Fibroblast of the conjunctiva (primary cell): ENCODE results near the gene SCFD1.
"Not testable (repeated sequence)": the region's sequence is repeated elsewhere in the genome, so short reads cannot be mapped to it uniquely, and the experiment has no call there.

Experiments
- DNase-seq: peaks from one replicate; pipeline ENCODE4 v3.0.0-alpha.2; 2010; ENCODE audit warnings: low read depth

Gene SCFD1

GRCh38 chr14:30614155-30614554, 8.0 kb upstream of the SCFD1 start:
- DNase-seq: no peak

GRCh38 chr14:30620178-30620577, 1.9 kb upstream of the SCFD1 start:
- no peak for DNase-seq

- DNase-seq: no peak
Measured at GRCh38 chr14:30621354-30621939, 672 bp upstream of the SCFD1 start.

- DNase-seq: no peak
Measured at GRCh38 chr14:30623412-30624131, 1.5 kb downstream of the SCFD1 start.

DNA sequence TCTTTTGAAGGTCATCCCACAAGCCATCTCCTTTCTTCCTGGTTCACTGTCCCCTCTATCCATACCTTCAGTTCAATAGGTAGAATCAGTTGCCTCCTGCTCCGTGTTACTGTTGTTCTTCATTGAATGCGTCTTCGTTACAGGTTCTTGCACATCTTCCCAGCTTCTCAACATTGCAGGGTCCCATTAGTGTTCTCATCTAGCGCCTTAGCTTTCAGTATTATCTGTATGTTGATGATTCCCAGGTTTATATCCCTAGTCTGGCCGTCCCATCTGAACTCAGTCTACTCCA, 2.0 kb downstream of the SCFD1 start:
- no peak for DNase-seq

DNA sequence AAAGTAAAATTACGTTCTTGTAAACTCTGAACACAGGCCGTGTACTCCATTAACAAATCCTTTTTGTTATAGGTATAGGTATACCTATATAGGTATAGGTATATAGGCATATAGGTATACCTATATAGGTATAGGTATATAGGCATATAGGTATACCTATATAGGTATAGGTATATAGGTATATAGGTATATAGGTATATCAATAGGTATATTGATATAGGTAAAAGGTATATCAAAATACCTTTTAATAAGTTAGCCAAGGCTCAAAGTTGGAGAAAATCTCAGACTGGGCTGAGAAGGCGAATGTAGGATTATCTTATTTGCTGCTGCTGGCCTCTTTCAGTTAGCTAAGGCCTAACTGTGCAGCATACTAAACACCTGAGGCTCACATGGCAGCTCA, 3.4 kb downstream of the SCFD1 start:
- DNase-seq: no peak

DNA sequence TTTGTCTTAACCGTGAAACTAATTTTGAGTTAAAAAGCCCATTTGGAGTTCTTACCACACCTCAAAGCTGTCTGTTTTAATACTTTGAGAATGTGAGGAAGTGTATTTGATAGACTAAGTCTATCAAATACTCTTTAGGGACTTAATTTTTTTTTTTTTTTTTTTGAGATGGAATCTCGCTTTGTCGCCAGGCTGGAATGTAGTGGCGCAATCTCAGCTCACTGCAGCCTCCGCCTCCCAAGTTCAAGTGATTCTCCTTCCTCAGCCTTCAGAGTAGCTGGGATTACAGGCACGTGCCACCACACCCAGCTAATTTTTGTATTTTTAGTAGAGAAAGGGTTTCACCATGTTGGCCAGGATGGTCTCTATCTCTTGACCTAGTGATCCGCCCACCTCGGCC, 7.3 kb downstream of the SCFD1 start:
- DNase-seq: not testable (repeated sequence)

GRCh38 chr14:30630248-30630647, 8.1 kb downstream of the SCFD1 start:
- no peak for DNase-seq

DNA sequence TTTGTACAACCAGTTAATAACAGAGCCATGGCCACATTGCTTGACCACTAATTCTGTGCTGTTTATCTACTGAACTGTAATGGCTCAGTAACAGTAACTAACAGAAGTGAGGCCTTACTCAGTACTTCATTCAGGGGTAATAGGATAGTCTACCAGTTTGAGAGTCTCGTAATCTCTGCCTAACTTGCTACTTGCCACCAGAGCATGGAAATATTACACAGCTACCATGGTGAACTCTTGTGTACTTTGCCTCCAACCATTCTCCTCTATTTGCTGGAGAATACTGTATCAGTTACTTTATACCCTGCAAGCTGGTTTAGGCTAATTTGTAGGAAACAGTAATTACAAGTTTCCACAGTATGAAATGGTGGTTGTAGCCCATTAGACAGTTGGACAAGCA, 10.6 kb downstream of the SCFD1 start:
- DNase-seq: no peak

DNA sequence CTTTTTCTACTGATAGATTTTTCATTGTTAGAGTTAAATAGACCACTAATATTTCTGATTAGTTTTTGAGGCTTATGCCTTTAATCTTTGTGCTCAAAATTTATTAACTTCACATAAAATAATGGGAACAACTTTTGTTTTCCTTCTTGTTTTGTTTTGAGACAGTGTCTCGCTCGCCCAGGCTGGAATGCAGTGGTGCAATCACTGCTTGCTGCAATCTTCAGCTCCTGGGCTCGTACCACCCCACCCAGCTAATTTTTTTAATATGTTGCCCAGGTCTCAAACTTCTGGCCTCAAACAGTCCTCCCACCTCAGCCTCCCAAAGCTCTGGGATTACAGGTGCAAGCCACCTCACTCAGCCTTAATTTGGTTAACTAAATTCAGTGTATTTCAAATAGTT, 16.8 kb downstream of the SCFD1 start:
- no peak for DNase-seq

- DNase-seq: no peak
Measured at GRCh38 chr14:30641207-30641606, 19.1 kb downstream of the SCFD1 start.

DNA sequence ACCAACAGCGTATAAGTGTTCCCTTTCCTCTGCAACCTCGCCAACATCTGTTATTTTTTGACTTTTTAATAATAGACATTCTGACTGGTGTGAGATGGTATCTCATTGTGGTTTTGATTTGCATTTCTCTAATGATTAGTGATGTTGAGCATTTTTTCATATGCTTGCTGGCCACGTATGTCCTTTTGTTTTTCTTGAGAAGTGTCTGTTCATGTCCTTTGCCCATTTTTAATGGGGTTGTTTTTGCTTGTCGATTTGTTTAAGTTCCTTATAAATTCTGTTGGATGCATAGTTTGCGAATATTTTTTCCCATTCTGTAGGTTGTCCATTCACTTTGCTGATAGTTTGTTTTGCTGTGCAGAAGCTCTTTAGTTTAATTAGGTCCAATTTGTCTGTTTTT, 22.3 kb downstream of the SCFD1 start:
- not testable (repeated sequence) for DNase-seq

GRCh38 chr14:30645600-30645999, 23.5 kb downstream of the SCFD1 start:
- no peak for DNase-seq

DNA sequence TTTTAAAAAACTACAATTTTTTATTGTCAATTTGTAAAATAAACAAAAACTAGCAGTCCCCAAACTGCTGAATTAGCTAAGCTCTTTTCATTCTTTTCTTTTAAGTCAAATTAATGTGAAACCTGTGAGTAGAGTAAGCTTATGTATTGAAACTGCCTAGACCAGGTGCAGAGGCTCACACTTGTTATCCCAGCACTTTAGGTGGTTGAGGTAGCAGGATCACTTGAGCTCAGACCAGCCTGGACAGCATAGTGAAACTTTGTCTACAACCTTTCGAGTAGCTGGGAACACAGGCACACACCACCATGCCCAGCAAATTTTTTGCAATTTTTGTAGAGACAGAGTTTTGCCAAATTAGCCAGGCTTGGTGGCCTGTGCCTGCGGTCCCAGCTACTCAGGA, 26.4 kb downstream of the SCFD1 start:
- no peak for DNase-seq

DNA sequence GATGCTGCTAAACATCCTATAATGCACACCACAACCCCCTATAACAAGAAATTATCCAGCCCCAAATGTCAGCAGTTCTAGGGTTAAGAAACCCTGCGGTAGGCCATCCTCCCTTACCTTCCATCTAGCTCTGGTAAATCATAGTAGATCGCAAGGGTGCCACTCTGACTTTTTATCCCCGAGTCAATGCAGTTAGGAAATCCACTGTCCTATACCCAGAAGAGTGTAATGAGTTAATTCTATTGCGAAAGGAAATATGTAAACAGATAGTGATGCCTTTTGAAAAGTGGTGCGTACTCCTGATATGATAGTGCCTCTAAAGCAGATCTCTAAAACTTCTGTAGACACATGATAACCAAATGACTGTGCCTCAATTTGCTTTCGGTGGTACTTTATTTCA, 29.8 kb downstream of the SCFD1 start:
- DNase-seq: no peak

DNA sequence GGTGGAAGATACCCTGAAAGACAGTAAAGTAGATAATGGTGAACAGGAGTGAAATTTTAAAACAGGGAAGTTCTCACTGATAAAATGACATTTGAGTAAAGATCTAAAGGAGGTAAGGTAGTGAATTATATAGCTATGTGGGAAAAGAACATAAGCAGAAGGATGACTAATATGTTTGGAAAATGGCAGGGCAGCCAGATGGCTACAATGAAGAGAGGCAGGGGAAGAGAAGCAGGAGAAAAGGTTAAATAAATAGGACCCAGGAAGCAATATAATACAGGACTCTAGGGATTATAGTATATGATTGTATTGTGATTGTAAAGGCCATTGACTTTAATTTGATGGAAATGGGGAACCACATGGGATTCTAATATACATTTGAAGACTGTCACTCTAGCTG, 33.0 kb downstream of the SCFD1 start:
- DNase-seq: no peak

- DNase-seq: no peak
Measured at GRCh38 chr14:30655658-30656057, 33.5 kb downstream of the SCFD1 start.

GRCh38 chr14:30656190-30656632, 34.1 kb downstream of the SCFD1 start:
- peak; percentile 14 for DNase-seq

- no peak for DNase-seq
Measured at GRCh38 chr14:30657050-30657449, 34.9 kb downstream of the SCFD1 start.

DNA sequence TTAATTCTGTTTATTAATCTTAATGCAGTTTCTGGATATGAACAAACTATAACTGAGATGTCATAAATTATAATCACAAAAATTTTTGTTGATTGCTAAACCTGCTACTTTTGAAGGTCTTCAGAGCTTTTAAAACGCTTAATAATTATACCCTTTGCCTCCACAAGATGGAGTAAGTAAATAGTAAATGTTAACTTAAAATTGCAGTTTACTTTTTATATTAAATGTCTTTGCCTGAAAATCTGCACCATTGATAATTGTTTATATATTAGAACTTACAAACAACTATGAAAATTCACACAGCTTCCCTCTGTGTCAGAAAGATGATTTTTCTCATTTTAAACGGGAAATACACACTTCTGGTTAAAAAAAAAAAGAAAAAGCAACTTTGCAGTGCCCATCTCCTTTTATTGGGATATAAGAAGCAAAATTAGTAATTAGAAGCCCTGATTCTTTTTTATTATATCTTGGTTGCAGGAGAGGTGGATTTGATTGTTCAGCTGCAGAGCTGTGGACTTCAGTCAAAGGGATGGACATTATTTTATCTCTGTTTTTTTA, 35.6 kb downstream of the SCFD1 start:
- DNase-seq: no peak

GRCh38 chr14:30658645-30659044, 36.5 kb downstream of the SCFD1 start:
- DNase-seq: no peak

GRCh38 chr14:30669594-30669993, 47.5 kb downstream of the SCFD1 start:
- no peak for DNase-seq

DNA sequence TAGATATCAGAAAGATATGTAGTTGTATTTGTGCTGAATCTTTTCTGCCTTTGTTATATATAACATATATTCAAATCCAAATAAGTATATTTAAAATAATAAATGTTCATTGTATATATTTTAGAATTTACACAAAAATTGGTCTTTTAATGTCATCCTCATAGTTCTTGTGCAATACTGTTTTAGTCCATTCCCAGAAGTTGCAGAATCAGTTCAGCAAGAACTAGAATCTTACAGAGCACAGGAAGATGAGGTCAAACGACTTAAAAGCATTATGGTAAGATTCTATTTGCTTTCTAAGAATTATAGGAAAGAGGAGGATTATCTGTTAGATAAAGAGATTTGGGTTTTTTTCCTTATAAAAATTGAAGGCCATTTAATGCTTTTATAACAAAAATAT, 51.0 kb downstream of the SCFD1 start:
- no peak for DNase-seq

- no peak for DNase-seq
Measured at GRCh38 chr14:30678926-30679431, 56.9 kb downstream of the SCFD1 start.
